NOMO-1 treated with dmso at 0.1 percent for 144 hours (cell line): ENCODE results near the gene ADH1B.
"Not testable (repeated sequence)": the region's sequence is repeated elsewhere in the genome, so short reads cannot be mapped to it uniquely, and the experiment has no call there.

Source experiments
- DNase-seq: peaks from one replicate; lab custom pipeline; 2025; ENCODE audit not compliant: unreplicated experiment; lab: John Stamatoyannopoulos, UW

ADH1B gene

DNA sequence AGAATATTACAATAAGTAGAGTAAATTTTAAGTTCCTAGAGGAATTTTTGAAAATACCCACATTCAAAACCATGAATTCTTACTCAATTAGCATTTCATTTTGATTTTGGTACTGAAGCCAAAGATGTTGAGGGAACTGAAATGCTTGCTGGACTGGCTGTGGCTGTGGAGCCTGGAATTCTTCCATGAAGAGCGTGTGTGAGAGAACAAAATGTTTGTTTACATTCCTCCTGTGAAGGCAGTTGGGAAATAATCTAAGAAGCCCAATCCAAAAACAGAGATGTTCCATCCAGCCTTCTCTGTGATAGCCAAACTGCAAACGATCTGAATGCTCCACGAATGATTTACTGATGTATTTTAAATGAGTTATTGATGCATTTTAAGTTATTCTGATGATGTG lies 3.8 kb upstream of the ADH1B start:
- no peak for DNase-seq

DNA sequence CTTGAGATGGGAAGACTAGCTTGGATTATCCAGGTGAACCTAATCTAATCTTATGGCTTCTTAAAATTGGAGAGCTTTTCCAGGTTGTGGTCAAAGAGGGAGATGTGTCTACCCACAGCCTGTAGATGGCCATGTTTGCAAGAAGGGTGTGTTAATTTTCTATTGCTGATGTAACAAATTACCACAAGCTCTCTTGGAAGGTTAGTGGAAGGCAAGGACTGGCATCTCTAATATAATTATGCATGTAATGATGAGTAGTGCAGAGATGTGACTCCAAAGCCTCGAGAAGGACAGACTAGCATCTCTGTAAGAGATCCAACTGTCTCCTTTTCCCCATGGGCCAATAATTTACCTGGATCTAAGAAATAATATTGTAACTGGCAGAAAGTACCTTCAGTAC lies 3.2 kb upstream of the ADH1B start:
- DNase-seq, result no peak

DNA sequence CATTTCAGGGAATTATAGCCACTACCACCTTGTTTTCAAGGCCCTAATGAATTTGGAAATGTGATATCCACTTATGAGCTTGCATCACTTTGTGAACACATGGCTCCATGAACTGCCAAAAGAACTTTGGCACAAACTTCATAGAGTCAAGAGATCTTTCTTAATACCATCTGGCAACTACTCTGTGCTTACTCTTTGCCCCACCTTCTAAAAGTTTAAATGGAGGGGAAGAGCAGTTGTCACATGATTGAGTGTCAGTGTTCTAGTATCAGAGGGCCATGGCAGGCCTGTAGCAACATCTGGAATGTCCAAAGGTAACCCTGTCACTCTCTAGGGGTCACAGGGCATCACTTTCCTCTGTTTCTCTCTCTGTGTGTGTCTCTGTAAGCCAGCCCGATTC lies 2.6 kb upstream of the ADH1B start:
- DNase-seq, result no peak

DNA sequence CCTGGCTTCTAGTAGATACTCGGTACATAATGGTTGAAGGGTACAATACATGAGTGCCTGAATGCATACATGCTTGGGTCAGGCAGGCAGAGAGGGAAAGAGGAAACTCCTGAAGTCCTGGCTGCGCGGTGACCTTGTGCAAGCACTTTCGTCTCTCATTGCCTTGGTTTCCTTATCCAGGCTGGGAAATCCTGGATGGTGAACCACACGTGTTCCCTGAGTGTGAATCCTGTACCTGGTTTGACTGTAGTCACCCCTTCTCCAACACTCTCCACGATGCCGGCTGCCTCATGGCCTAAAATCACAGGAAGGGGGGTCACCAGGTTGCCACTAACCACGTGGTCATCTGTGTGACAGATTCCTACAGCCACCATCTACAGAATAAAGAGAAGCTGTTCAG lies 3.4 kb downstream of the ADH1B start:
- not testable (repeated sequence) for DNase-seq

DNA sequence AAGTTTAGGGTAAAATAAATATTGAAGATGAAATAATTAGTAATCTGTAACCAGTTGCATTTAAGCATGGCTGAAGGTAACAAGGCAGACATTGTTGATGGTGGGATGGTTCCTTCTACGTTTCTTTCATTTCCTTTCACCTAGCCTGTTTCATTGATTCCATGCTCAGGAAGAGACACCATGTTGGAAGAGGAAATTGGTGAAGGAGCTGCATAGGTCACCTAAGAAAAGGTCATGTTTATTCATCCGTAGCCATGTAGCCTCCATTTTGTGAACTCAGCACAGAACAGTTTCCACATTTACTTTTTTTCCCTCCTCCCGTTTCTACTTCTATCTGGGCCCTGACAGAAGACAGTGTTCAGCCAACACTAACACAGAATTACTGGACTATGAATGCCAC lies 3.8 kb downstream of the ADH1B start:
- DNase-seq, result no peak

DNA sequence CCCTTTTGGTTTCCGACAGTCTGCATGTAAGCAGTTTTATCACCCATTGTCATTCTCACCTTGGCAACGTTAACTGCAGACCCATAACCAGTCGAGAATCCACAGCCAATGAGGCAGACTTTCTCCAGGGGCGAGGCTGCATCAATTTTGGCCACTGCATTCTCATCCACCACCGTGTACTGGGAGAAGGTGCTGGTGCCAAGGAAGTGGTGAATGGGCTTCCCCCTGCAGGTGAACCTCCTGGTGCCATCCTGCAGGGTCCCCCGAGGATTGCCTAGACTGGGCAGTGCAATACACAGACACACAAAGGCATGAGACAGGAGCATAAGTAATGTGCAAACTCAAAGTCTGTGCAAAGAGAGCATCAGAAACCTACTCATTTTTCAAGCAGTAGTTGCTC lies 5.4 kb downstream of the ADH1B start:
- DNase-seq, result no peak

DNA sequence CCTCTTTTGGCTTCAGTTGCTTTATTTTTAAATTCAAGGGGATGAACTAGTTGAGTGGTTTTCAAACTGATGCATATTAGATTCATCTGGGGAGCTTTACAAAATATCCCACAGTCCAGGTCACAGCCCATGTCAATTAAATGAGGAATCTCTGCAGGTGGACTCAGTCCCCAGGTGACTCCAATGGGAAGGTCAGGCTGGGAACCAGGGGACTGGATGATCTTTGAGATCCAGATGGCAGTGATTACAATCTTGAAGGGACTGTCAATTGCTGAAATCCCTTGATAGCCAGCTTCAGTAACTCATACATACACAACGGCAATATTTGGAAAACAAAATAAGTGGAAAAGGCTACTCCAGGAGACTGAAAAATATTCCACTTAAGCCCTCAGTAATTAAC lies 7.0 kb downstream of the ADH1B start:
- DNase-seq, result no peak

DNA sequence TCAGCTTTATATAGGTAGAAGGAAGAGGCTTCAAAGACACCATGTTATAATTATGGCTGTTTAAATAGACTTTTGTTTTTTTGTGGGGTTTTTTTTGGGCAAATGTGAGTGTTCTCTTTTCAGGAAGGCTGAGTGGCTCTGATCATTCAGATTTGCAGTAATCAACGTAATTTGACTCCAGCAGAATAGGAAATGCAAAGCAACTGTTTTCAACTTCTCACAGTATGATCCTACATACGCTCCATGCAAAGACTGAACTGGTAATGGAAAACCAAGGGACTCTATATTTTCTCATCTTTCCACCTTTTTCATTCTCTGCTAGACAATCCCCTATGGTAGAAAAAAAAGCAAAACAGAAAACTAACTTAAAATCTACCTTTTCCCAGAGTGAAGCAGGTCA lies 10.8 kb downstream of the ADH1B start:
- no peak for DNase-seq

DNA sequence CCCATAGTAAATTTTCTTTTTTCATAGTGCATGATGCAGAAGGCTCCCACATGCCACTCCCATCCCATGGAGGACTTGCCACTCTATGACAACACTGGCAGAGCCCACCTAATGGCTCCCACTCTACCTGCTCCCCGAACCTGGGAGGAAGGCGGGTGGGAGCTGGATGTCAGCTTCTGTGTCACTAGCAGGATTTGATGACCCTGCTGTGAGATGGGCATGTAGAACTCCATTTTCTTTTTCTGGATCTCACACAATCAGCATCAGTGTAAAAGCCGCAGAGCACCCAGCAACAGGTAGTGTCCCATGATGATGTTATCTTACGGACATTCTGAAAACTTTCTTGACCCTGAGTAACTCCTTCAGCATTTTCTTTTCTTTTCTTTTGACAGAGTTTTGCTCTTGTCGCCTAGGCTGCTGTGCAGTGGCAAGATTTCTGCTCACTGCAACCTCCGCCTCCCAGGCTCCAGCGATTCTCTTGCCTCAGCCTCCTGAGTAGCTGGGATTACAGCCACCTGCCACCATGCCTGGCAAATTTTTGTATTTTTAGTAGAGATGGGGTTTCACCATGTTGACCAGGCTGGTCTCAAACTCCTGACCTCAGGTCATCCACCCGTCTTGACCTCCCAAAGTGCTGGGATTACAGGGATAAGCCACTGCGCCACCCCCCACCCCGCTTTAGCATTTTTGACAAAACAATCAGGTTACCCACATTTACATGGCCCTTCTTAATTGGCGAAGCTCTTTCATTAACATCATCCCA lies 15.4 kb downstream of the ADH1B start:
- DNase-seq, result no peak

DNA sequence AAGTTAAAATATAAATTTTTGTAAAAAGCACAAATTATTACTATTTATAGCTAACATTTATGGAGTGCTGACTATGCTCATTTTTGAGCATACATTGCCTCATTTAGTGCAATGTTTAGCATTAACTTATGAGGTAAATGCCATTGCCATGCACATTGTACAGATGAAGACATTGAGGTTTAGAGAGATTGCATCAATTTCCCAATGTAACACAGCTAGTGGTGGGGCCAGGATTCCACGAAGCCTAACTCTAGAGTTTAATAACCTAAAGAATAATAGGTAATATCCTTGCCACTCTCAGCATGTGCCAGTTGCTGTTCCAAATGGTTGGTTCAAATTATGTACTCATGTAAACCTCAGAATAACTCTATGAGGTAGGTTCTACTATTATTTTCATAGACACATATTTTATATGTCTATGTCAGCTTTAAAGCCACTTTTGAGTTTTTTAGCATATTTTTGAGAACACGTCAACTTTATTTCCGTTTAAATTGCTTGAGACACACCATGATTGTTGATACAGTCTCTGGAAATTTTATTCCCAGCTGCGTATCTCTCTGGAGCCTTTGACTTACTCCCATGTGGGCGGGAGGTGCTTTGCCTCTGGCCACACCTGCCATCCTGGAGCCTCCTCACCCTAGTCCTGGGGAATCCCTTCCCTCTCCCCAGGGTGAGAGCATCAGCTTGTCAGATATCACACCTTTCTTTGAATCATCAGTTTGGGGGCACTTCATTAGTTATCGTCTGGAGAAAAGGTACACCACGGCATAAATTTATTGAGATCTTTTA lies 19.6 kb downstream of the ADH1B start:
- no peak for DNase-seq

DNA sequence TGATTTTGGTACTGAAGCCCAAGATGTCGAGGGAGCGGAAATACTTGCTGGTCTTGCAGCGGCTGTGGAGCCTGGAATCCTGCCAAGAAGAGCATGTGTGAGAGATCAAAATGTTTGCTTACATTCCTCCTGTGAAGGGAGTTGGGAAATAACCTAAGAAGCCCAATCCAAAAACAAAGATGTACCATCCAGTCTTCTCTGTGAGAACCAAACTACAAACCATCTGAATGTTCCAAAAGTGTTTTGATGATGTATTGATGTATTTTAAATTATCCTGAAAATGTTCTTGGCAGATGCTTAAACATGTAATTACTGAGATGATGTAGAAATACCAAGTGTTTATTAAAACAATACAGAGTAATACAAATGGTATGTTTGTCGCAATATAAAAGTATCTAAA lies 20.3 kb downstream of the ADH1B start:
- no peak for DNase-seq

DNA sequence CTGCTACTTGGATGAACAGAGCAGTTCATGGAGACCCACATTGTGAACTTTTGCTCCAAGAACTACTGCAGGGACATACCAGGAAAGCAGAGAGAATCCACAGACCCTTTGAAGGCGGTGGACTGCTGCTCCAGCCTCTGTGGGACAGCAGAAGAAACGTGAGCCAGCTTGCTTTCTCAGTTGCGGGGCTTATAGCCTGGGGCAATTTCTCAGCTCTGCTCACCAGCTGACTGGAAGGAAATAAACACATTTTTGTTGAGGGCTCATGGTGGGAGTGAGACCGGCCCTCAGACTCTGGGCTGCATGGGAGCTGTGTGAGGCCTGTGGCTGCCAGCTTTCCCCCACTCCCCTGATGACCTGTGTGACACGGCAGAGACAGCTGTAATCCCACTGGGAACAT lies 27.8 kb downstream of the ADH1B start:
- no peak for DNase-seq

DNA sequence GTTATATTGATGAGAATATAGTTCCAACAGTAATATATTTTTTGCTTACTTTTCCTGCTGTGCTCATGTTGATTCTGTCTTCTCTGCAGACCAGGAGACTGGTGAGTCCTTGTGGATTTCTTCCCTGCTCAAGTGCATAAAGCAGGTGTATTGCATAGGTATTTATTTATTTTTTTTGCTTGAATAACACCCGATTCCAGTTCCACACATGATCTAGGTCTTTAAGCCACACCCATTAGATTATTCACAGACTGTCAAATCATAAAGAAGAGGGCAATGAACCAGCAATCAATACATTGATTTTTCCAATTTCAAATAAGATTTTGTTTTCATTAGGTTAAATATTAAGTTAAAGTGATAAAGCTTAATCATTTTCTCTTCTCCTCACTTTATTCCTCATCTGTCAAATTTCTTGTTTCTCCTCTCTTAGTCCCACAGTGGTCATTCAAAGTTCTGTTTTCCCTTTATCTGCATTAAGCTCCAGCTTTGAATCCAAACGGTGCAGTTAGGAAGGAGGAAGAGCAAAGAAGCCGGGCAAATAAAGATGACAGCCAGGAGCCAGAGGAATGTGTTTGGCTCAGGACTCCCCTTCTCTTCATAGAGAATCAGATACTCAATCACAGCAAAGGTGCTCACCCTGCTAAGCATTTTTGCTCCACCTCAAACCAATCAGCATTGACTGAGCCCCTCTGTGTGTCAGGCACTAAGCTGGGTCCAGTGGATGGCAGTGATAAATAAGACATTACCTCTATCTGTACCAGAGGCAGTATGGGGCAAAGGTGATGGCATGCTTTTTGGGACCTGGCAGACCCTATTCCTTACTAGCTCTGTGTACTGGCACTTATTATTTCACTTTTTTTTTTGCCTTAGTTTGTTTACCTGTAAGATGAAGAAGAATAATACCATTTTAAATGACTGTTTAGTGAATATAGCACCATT lies 30.1 kb downstream of the ADH1B start, which contains the start of gene ADH1A:
Gene ADH1A (minus strand): TSS at position 138 of the 939 bp plus-strand sequence. CDS start 71 bp downstream, at position 67.
- DNase-seq, result no peak

DNA sequence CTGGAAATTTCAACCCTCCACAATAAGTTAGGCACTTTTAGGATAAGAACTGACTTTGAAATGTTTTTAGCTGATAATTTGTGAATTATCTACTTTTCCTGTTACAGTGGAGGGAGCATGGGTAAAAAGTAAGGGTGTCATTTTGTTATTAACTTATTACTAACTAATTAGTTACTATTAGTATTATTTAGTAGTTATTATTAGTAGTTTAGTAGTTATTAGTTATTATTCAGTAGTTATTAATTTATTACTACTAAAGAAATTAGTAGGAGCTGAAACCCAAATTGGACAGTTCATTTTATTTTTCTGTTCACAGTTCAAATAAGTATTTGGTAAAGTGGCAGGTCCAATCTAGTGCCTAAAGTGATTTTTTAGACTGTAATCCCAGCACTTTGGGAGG lies 35.8 kb downstream of the ADH1B start:
- no peak for DNase-seq

DNA sequence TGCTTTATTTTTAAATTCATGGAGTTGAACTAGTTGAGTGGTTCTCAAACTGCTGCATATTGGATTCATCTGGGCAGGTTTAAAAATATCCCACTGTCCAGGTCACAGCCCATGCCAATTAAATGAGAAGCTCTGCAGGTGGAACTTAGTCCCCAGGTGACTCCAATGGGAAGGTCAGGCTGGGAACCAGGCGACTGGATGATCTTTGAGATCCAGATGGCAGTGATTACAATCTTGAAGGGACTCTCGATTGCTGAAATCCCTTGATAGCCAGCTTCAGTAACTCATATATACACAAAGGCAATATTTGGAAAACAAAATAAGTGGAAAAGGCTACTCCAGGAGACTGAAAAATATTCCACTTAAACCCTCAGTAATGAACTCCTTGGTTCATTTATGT lies 38.5 kb downstream of the ADH1B start:
- no peak for DNase-seq

DNA sequence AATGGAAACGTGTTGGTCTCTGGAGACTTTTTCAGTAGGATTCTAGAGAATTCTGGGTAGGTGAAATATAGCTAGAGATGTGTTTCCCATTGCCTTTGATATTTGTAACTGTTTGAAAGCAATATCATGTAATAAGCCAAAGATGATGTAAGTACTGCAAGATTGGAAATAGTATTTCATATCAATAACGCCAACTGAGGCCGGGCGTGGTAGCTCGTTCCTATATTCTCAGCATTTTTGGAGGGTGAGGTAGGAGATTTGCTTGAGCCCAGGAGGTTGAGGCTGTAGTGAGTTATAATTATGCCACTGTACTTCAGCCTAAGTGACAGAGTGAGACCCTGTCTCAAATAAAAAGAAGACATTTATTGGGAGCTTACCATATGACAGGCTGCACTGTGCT lies 39.9 kb downstream of the ADH1B start:
- DNase-seq, result no peak

DNA sequence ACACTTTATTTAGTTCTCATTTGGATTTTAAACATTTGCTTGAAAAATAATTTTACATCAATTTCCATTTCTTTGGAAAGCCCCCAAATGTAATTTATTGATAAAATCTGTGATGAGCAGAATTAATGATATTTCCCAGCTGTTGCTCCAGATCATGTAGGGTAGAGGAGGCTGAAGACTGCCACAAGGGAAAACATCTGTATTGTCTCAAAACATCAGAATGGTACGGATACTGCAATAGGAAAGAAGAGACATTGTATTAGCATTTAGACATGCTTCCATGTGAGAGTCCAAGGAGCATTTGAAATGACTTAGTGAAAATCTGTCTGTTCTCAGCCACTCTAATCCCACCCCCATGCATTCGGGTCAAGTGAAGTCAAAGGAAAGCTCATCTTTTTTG lies 44.8 kb downstream of the ADH1B start:
- no peak for DNase-seq

DNA sequence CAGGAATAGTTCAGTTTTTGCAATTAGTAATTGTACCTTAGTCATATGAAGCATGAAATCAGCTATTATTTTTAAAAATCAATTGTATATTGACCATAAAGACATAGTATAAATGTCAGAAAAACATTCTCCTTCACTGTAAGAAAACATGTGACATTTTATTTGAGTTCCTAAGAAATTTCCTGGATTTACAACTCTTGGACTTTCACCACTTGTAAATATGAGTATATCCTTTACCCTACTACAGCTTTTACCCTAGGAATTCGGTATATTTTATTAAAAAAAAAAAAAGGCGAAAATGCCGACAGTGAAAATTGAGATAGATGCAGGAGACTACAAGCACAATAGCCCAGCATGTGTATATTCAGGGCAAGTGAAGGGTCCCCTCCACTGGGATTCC lies 45.3 kb downstream of the ADH1B start:
- DNase-seq, result no peak

DNA sequence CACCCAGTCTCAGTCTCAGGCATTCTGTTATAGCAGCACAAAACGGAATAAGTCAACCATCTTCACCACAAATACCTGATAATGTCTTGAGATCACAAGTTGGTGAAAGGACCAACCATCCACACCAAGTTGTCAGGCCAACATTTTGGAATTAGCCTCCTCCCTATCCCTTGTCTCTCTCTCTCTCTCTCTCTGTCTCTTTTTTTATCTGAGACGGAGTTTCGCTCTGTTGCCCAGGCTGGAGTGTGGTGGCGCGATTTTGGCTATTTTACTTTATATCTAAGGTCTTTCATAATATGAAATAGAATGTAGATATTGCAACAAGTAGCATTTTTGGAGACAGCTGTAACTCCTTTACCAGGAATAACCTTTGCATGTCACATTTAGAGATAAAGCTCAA lies 46.2 kb downstream of the ADH1B start:
- DNase-seq, result no peak

DNA sequence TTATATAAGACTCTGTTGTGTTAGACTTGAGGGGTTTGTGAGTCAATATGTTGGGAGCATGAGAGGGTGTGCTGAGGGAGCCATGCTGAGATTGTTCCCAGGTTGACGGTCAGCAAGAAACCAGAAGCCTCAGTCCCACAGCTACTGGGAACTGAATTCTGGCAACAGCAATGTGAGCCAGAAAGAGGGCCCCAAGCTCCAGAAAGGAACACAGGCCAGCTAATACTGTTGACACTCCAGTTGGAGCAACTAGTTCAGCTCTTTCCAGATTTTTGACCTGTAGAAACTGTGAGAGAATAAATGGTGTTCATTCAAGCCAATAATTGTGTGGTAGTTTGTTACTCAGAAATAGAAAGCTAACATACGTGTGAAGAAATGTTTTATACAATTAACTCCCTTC lies 47.5 kb downstream of the ADH1B start:
- DNase-seq, result no peak

DNA sequence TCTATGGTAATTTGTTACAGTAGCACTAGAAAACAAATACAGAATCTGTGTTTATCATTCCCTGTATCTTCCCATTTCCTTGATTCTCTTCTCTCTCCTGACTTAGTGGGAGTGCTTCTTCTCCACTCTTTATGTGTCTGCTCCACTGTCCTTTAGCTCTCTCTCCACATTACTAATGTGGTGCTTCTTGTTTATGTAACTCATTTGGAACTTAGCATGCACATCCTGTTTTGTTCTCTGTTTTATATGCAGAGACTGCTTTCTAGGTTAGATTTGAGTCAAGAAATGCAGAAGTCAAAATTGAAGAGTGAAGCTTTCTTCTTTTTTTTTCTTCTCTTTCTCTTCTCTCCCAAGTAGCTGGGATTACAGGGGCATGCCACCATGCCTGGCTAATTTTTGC lies 56.3 kb downstream of the ADH1B start:
- no peak for DNase-seq
